Central memory CD8-positive, alpha-beta T cell (primary cell): ENCODE data around the gene LRRC41.
"Not testable (repeated sequence)": the region's sequence is repeated elsewhere in the genome, so short reads cannot be mapped to it uniquely, and the experiment has no call there.

Experiments used
- ATAC-seq: fragments of 150-1000 bp; cut with Tn5 transposase; replicated peaks from 2 replicates; pipeline ENCODE4 v1.10.0; 2022; ENCODE audit warnings: mild to moderate bottlenecking, moderate FRiP score, moderate number of reproducible peaks; ENCODE audit not compliant: poor library complexity, severe bottlenecking; ENCODE audit errors: extremely low read depth
- DNase-seq, 2 donors: peaks; one replicate each; pipeline ENCODE4 v3.0.0; 2021; ENCODE audit warnings: low spot score in 2 of 2
- H3K27ac Mint-ChIP-seq: one replicate; pipeline ENCODE4 v1.8.0; 2022; ENCODE audit warnings: low read depth, mild to moderate bottlenecking, moderate library complexity, mixed read lengths
- H3K27me3 Mint-ChIP-seq: one replicate; pipeline ENCODE4 v1.8.0; 2022; ENCODE audit warnings: mixed read lengths
- H3K36me3 Mint-ChIP-seq: one replicate; pipeline ENCODE4 v1.8.0; 2022; ENCODE audit warnings: mild to moderate bottlenecking, moderate library complexity, mixed read lengths; ENCODE audit not compliant: insufficient read depth
- H3K4me1 Mint-ChIP-seq: one replicate; pipeline ENCODE4 v1.8.0; 2022; ENCODE audit warnings: mixed read lengths
- H3K4me3 Mint-ChIP-seq: one replicate; pipeline ENCODE4 v1.8.0; 2022; ENCODE audit warnings: mild to moderate bottlenecking, moderate library complexity, mixed read lengths
- H3K9me3 Mint-ChIP-seq: one replicate; pipeline ENCODE4 v1.8.0; 2022; ENCODE audit warnings: mixed read lengths

LRRC41 gene

GRCh38 chr1:46303038-46303871, at the start of gene LRRC41, which contains the start of gene UQCRH:
TSS of gene LRRC41 (minus strand) at chr1:46303616. CDS start at chr1:46303322, 294 bp downstream.
TSS of gene UQCRH (plus strand) at chr1:46303698. CDS start at chr1:46303767, 69 bp downstream.
- Mint-ChIP-seq H3K27ac (peak within 1 kb of the TSS; percentile 98), H3K27me3 (no peaks in the 10 kb centered on the region), H3K4me1 (peaks cover 48% of the 10 kb centered on the region), H3K4me3 (peak within 1 kb of the TSS; percentile 99), H3K9me3 (no peaks in the 10 kb centered on the region), H3K36me3 (peaks cover 20% of the 10 kb centered on the region)
- ATAC-seq = peak; percentile 89
- DNase-seq = peak; percentile 92 to 94

GRCh38 chr1:46352363-46352762, 48.9 kb upstream of the LRRC41 start:
- Mint-ChIP-seq H3K27ac (no peak overlapping the region), H3K9me3 (no peaks in the 10 kb centered on the region), H3K4me1 (peaks cover 7% of the 10 kb centered on the region), H3K4me3 (no peak overlapping the region), H3K27me3 (no peaks in the 10 kb centered on the region), H3K36me3 (peaks cover 50% of the 10 kb centered on the region)
- DNase-seq (no peak), ATAC-seq (no peak)

GRCh38 chr1:46345281-46345680, 41.9 kb upstream of the LRRC41 start:
- no peaks in the 10 kb centered on the region for H3K27me3 Mint-ChIP-seq
- DNase-seq = no peak
- H3K36me3 Mint-ChIP-seq = peaks cover 45% of the 10 kb centered on the region
- no peak overlapping the region for H3K27ac Mint-ChIP-seq
- H3K9me3 Mint-ChIP-seq = no peaks in the 10 kb centered on the region
- H3K4me3 Mint-ChIP-seq = no peak overlapping the region
- H3K4me1 Mint-ChIP-seq = peaks cover 39% of the 10 kb centered on the region
- no peak for ATAC-seq

DNA sequence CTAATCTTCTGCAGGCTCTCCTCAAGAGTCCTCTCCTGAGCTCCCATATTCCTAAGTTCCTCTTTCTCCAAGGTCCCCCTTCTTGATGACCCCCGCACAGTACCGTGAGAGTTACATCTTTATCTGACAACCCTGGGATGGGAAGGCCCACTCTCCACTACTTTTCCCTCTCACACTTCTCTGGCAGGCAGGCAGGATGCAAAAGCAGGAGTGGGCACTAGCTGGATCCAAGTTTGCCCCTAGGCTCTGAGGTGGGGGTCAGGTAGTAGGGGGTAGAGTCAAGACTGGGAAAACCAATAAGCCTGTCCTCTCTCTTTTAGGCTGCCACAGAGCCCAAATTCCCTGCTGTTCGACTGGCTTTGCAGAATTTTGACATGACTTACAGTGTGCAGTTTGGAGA, 41.1 kb upstream of the LRRC41 start:
- no peaks in the 10 kb centered on the region for H3K9me3 Mint-ChIP-seq
- DNase-seq (no peak), ATAC-seq (no peak)
- H3K27ac Mint-ChIP-seq = no peak overlapping the region
- no peak overlapping the region for H3K4me3 Mint-ChIP-seq
- H3K27me3 Mint-ChIP-seq = no peaks in the 10 kb centered on the region
- H3K36me3 Mint-ChIP-seq = peaks cover 44% of the 10 kb centered on the region
- peaks cover 44% of the 10 kb centered on the region for H3K4me1 Mint-ChIP-seq

DNA sequence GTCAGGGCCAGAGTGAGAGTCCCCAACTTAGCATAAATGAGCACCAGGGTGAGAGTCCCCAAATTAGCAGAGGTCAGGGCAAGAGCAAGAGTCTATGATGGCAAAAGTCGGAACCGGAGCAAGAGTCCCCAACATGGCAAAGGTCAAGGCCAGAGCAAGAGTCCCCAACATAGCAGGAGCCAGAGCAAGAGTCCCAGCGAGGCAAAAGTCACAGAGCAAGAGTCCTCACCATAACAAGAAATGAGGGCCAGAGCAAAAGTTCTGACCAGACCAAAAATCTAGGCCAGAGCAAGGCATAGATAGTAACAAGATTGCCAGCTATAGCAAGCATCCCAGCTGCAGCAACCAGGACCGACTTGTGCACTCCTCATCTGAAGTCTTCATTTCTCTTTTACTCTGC, 40.3 kb upstream of the LRRC41 start:
- Mint-ChIP-seq H3K27ac (peak overlapping the region; percentile 98), H3K27me3 (no peaks in the 10 kb centered on the region), H3K9me3 (no peaks in the 10 kb centered on the region), H3K36me3 (peaks cover 40% of the 10 kb centered on the region), H3K4me3 (no peak overlapping the region), H3K4me1 (peaks cover 46% of the 10 kb centered on the region)
- DNase-seq (no peak), ATAC-seq (no peak)

DNA sequence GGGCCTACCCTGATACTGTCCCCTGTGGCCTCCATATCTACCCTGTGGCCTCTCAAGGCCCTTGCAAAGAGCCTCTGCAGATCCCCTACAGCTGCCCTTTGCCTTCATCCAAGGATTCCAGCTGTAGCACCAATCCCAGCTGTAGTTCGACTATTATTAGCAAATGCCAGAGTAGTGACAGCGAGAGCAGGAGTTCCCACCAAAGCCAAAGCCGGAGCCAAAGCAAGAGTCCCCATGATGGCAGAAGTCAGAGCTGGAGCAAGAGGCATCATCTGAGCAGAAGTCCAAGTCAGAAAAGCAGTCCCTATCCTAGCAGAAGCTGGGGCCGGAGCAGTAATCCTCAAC, 39.9 kb upstream of the LRRC41 start:
- peaks cover 39% of the 10 kb centered on the region for H3K36me3 Mint-ChIP-seq
- ATAC-seq (no peak), DNase-seq (no peak)
- H3K27ac Mint-ChIP-seq = peak overlapping the region; percentile 98
- peaks cover 45% of the 10 kb centered on the region for H3K4me1 Mint-ChIP-seq
- H3K27me3 Mint-ChIP-seq = no peaks in the 10 kb centered on the region
- no peaks in the 10 kb centered on the region for H3K9me3 Mint-ChIP-seq
- no peak overlapping the region for H3K4me3 Mint-ChIP-seq

DNA sequence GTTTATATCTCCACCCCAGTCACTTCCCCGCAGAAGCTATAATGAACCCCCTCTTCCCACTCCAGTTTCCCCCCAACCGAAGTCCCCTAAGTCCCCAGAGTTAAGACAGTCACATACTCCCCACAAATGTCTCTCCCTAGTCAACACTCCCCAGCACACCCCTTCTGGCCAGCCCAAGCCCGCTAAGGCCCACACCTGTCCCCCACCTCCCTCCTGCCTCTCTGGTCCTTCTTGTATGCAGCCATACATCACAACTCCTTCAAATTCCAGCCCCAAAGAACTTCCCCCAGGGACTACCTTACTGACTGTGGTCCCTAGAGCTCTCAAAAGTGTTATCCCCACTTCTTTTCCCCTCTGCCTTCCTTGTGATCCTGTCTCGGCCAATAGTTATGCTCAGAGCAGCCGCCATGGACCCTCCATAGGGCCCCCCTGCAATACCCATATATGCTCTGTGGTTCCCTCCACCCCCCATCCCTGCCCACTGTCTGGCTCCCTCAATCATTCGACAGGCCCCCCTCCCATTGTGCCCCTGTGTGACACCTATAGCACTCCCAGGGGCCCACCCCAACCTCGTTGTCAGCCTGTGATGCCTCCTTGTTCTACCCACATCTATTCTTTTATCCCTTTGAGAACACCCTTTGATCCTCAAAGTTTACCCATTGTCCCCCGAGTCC, 39.4 kb upstream of the LRRC41 start:
- peak overlapping the region; percentile 98 for H3K27ac Mint-ChIP-seq
- H3K9me3 Mint-ChIP-seq = no peaks in the 10 kb centered on the region
- H3K36me3 Mint-ChIP-seq = peaks cover 36% of the 10 kb centered on the region
- ATAC-seq = no peak
- H3K27me3 Mint-ChIP-seq = no peaks in the 10 kb centered on the region
- DNase-seq = no peak
- peaks cover 40% of the 10 kb centered on the region for H3K4me1 Mint-ChIP-seq
- peak overlapping the region; percentile 96 for H3K4me3 Mint-ChIP-seq

DNA sequence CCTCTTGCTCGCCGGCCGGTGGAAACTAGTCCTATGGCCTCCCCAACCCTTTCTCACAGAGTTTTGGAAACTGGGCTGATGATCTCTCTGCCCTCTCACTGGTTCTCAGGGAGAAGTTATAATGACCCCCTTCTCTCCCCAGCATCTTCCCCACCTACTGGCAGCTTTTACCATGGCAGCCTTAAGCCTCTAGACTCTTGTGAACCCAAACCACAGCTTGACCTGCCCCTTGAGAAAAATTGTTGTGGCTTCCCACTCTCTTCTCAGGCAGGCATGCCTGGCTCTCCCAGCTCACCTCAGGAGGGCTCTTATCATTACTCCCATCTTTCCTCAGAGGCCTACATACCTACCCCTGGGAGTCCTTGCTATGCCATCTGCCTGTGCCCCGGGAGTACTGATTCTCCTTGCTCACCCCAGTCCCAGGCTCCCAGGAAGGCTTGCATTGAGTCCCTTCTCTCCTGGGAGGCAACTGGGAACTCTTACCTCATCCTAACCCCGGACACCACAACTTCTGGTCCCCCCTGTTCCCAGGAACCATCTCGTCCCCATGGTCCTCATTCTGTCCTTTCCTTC, 38.8 kb upstream of the LRRC41 start:
- peak overlapping the region; percentile 98 for H3K27ac Mint-ChIP-seq
- ATAC-seq = no peak
- DNase-seq = no peak
- H3K4me3 Mint-ChIP-seq = peak overlapping the region; percentile 96
- peaks cover 39% of the 10 kb centered on the region for H3K4me1 Mint-ChIP-seq
- H3K36me3 Mint-ChIP-seq = peaks cover 32% of the 10 kb centered on the region
- H3K9me3 Mint-ChIP-seq = no peaks in the 10 kb centered on the region
- H3K27me3 Mint-ChIP-seq = no peaks in the 10 kb centered on the region

DNA sequence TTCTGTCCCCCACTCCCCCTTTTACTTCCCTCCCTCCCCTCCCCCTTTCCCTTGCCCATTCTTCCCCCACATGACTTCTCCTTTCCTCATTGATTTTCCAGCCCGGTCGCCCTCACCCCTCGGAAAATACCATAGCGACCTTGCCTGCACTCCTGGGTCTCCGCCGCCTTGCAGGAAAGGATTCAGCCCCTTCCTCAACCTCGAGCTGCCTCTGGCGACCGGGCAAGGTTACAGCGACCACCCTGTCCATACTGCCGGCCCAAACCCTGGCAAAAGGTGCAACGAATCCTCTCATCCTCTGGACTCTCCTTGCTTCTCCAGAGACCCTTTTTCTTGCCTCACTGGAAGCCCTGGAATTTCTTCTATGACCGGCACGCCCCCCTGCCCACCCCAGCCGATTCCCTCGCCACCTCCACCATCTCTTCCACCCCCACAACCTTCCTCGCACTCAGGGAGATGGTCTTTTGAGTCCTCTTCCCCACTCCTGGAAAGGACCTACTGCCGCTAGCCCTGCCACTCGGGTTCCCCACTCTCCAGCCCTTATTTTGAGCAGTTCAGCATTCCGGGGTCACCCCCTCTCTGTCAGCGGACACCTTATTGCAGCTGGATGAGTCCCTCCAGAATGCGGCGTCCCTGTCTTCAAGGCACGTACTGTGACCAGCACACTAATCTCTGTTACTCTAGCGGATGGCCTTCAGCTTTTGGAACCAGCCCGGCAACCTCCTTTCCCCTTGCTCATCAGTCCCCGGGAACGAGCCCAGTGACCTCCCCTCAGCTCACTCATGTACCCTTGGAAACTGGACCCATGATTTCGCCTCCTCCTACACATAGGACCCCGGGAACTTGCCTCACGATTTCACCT, 38.0 kb upstream of the LRRC41 start:
- no peaks in the 10 kb centered on the region for H3K27me3 Mint-ChIP-seq
- peaks cover 26% of the 10 kb centered on the region for H3K36me3 Mint-ChIP-seq

DNA sequence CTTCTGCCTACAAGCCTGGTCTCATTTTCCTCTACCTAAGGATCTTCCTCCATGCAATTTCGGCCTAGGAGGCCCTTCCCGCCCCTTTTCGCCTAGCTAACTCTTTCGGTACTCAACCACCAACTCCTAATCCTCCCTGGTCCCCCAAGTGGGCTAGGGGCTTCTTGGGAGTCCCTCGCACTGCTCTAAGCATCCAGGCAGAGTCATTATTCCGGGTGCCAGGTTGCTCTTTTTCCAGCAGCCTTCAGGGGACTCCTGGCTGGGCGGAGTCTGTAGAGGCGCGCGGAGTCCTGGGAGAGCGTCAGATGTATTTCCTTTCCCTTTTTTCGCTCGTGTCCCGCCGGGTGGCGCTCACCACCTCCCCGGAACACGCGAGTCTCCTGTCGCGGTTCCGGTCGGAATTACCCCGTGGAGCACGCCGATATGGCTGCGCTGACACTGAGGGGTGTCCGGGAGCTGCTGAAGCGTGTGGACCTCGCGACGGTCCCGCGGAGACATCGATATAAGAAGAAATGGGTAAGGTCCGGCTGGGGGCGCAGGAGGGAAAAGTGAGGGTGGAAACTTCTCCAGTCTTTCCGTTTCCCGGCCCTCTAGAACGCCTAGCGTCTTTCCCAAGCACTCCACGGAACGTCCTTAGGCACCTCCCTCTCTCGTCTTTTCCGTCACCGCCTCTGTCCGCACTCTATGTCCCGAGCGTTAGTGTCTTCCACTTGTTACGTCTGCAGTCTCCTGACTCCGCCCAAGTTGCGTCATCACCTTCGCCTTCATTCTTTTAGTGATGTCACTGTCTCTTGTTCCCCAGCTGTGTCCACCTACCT, 37.2 kb upstream of the LRRC41 start, which contains the start of gene NSUN4:
Gene NSUN4 (plus strand): TSS at position 404 of the 818 bp plus-strand sequence. CDS start 20 bp downstream, at position 424.
- peaks cover 19% of the 10 kb centered on the region for H3K36me3 Mint-ChIP-seq
- H3K27me3 Mint-ChIP-seq = no peaks in the 10 kb centered on the region
- H3K4me3 Mint-ChIP-seq = peak within 1 kb of the TSS; percentile 96

More for the DNA sequence above, 38.0 kb upstream of the LRRC41 start:
- Mint-ChIP-seq H3K4me1 (peaks cover 39% of the 10 kb centered on the region), H3K9me3 (no peaks in the 10 kb centered on the region), H3K27ac (peak overlapping the region; percentile 98), H3K4me3 (peak overlapping the region; percentile 96)
- ATAC-seq (no peak), DNase-seq (no peak)

DNA sequence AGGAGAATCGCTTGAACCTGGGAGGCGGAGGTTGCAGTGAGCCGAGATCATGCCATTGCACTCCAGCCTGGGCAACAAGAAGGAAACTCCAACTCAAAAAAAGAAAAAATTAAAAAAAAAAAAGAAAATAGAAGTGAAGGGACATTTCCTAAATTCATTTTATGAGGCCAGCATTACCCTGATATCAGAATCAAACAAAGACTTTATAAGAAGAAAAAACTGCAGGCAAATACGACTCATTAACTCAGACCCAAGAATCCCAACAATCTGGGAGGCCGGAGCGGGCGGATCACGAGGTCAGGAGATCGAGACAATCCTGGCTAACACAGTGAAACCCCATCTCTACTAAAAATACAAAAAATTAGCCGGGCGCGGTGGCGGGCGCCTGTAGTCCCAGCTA, 34.0 kb upstream of the LRRC41 start:
- Mint-ChIP-seq H3K4me1 (peaks cover 27% of the 10 kb centered on the region), H3K36me3 (peaks cover 16% of the 10 kb centered on the region)
- not testable (repeated sequence) for H3K27me3 Mint-ChIP-seq, H3K27ac Mint-ChIP-seq, ATAC-seq, DNase-seq, H3K9me3 Mint-ChIP-seq, H3K4me3 Mint-ChIP-seq

More for the DNA sequence above, 37.2 kb upstream of the LRRC41 start, which contains the start of gene NSUN4:
- ATAC-seq (peak; percentile 91), DNase-seq (peak; percentile 74 to 82)
- peak within 1 kb of the TSS; percentile 98 for H3K27ac Mint-ChIP-seq
- no peaks in the 10 kb centered on the region for H3K9me3 Mint-ChIP-seq
- H3K4me1 Mint-ChIP-seq = peaks cover 39% of the 10 kb centered on the region
